ENCODE data around the gene GSTCD. TPM values are rescaled to one million over a fixed set of nuclear protein-coding genes. Genes with fewer than 3 reads are reported as not detected.

The GSTCD gene
- total RNA-seq, 1 donor from 2014 or later = 14.0 TPM

DNA sequence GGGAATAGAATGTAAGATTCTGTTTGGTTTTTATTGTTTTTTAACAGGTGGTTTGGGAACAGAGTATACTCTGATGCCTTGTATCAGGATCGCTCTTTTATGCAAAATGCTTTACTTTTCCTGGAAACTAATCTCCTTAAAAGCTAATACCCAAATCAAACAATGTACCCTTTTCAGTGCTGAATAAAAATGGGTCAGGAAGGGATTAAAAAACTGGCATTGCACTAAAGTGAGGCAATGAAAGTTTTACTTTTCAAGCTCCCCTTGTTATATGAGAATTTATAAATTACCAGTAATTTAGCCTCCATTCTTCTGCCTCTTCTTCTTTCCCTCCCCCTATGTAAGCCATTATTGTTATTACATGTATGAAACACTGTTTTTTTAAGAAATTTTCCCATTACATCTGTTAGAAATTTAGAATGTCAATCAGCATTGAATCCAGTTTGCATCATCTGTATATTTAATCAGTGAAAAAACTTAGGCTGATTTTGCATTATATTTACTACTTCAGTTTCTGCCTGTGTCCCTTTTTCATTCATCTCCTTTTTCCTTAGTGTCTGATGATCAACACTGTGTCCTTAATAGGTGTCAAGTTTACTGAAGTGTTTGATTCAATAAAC lies 97.0 kb downstream of the GSTCD start:
- no peak for DNase-seq (ENCODE audit: low spot score)
- H3K9me3 Mint-ChIP-seq (ENCODE audit: unreplicated experiment) = no peaks in the 10 kb centered on the region

DNA sequence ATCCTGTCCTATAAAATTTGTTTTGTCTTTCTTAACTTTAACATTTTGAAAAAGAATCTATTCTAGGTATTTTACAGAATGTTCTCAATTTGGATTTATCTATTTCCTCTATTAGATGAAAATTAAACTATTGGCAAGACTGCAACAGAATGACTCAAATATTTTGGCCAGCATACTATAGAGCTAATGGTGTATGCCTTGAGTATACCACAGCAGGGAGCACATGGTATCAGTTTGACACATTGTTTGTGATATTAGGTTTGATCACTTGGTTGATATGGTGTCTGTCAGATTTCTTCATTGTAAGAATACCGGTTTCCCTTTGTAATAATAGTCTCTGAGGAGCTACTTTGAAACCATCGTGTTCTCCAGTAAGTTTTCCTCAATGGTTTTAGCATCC lies 98.9 kb downstream of the GSTCD start:
- no peak for TF ChIP-seq CTCF (IDR thresholded peaks at IDR 0.05; ENCODE audit: unreplicated experiment)
- no peak overlapping the region for H3K27ac Mint-ChIP-seq (ENCODE audit: unreplicated experiment)
- H3K4me1 Mint-ChIP-seq (ENCODE audit: unreplicated experiment) = no peaks in the 10 kb centered on the region
- DNase-seq (ENCODE audit: low spot score) = no peak
- no peak overlapping the region for H3K4me3 Mint-ChIP-seq (ENCODE audit: unreplicated experiment)
- H3K36me3 Mint-ChIP-seq (ENCODE audit: low read depth, unreplicated experiment) = no peaks in the 10 kb centered on the region
- no peaks in the 10 kb centered on the region for H3K9me3 Mint-ChIP-seq (ENCODE audit: unreplicated experiment)
- H3K27me3 Mint-ChIP-seq (ENCODE audit: unreplicated experiment) = no peaks in the 10 kb centered on the region

More for the DNA sequence above, 97.0 kb downstream of the GSTCD start:
- TF ChIP-seq CTCF (IDR thresholded peaks at IDR 0.05; ENCODE audit: unreplicated experiment) = no peak
- H3K4me1 Mint-ChIP-seq (ENCODE audit: unreplicated experiment) = no peaks in the 10 kb centered on the region
- H3K27me3 Mint-ChIP-seq (ENCODE audit: unreplicated experiment) = no peaks in the 10 kb centered on the region
- H3K36me3 Mint-ChIP-seq (ENCODE audit: low read depth, unreplicated experiment) = no peaks in the 10 kb centered on the region
- H3K4me3 Mint-ChIP-seq (ENCODE audit: unreplicated experiment) = no peak overlapping the region
- H3K27ac Mint-ChIP-seq (ENCODE audit: unreplicated experiment) = no peak overlapping the region

DNA sequence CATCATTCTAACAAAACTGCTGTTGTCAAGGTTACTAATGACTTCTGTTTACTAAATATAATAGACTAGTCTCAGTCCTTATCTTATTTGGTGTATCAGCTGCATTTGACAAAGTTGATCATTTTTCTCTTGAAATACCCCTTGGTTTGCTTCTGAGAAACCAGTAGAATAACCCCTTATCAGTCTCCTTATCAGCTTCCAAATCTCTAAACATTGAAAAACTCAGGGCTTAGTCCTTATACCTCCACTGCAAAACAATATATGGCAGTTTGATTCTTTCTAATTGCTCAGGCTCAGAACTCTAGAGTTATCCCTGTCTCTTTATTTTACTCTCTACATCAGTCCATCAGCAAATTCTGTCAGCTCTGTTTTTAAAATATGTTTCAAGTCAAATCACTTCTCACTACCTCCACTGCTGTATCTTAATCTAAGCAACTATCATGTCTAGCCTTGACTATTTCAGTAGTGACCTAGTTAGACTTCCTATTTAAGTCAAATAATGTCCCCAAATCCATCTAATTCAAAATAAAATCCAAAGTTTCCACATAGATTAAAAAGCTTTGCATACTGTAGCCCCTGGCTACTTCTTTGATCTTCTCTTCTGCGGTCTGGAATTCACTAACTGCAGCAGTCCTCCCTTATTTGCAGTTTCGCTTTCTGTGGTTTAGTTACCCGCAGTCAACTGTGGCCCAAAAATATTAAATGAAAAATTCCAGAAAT lies 99.6 kb downstream of the GSTCD start:
- no peak for TF ChIP-seq CTCF (IDR thresholded peaks at IDR 0.05; ENCODE audit: unreplicated experiment)
- H3K4me3 Mint-ChIP-seq (ENCODE audit: unreplicated experiment) = no peak overlapping the region
- H3K36me3 Mint-ChIP-seq (ENCODE audit: low read depth, unreplicated experiment) = no peaks in the 10 kb centered on the region
- no peaks in the 10 kb centered on the region for H3K27me3 Mint-ChIP-seq (ENCODE audit: unreplicated experiment)
- H3K27ac Mint-ChIP-seq (ENCODE audit: unreplicated experiment) = no peak overlapping the region
- no peaks in the 10 kb centered on the region for H3K9me3 Mint-ChIP-seq (ENCODE audit: unreplicated experiment)
- H3K4me1 Mint-ChIP-seq (ENCODE audit: unreplicated experiment) = no peaks in the 10 kb centered on the region
- no peak for DNase-seq (ENCODE audit: low spot score)

DNA sequence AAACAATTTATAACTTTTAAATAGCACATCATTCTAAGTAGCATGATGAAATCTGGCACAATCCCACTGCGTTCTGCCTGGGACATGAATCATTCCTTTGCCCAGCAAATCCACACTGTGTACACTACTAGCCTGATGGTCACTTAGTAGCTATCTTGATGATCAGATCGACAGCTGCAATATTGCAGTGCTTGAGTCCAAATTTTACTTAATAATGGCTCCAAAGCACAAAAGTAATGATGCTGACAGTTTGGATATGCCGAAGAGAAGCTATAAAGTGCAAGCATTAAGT lies 100.1 kb downstream of the GSTCD start:
- TF ChIP-seq CTCF (IDR thresholded peaks at IDR 0.05; ENCODE audit: unreplicated experiment) = no peak
- Mint-ChIP-seq H3K36me3 (ENCODE audit: low read depth, unreplicated experiment) (no peaks in the 10 kb centered on the region), H3K27ac (ENCODE audit: unreplicated experiment) (no peak overlapping the region), H3K4me1 (ENCODE audit: unreplicated experiment) (no peaks in the 10 kb centered on the region), H3K4me3 (ENCODE audit: unreplicated experiment) (no peak overlapping the region), H3K27me3 (ENCODE audit: unreplicated experiment) (no peaks in the 10 kb centered on the region), H3K9me3 (ENCODE audit: unreplicated experiment) (no peaks in the 10 kb centered on the region)
- DNase-seq (ENCODE audit: low spot score) = no peak

DNA sequence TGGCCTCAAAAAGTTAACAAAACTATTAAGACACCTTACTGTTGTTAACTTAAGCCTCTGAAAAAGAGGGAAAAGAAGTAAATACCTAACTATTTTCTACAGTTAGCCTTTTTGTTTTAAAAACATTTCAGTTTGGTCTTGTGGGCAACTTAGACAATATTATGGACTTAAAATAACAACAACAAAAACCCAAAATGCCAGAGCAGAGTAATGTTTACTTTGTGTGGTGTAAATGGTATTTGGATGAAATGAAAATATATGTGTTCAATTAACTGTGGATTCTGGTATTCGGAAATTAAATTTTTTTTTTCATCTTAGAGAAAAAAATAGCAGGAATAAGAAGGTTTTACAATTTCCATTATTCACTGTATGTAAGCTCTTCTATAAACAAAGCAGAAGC lies 107.1 kb downstream of the GSTCD start:
- no peaks in the 10 kb centered on the region for H3K4me1 Mint-ChIP-seq (ENCODE audit: unreplicated experiment)
- peaks cover 2% of the 10 kb centered on the region for H3K27me3 Mint-ChIP-seq (ENCODE audit: unreplicated experiment)
- no peaks in the 10 kb centered on the region for H3K9me3 Mint-ChIP-seq (ENCODE audit: unreplicated experiment)
- H3K4me3 Mint-ChIP-seq (ENCODE audit: unreplicated experiment) = no peak overlapping the region
- no peak for DNase-seq (ENCODE audit: low spot score)
- TF ChIP-seq CTCF (IDR thresholded peaks at IDR 0.05; ENCODE audit: unreplicated experiment) = no peak
- H3K36me3 Mint-ChIP-seq (ENCODE audit: low read depth, unreplicated experiment) = no peaks in the 10 kb centered on the region
- H3K27ac Mint-ChIP-seq (ENCODE audit: unreplicated experiment) = no peak overlapping the region

All from endothelial cell (in vitro differentiated cells).